ENCODE data around the gene HSD11B1.

HSD11B1 gene

DNA sequence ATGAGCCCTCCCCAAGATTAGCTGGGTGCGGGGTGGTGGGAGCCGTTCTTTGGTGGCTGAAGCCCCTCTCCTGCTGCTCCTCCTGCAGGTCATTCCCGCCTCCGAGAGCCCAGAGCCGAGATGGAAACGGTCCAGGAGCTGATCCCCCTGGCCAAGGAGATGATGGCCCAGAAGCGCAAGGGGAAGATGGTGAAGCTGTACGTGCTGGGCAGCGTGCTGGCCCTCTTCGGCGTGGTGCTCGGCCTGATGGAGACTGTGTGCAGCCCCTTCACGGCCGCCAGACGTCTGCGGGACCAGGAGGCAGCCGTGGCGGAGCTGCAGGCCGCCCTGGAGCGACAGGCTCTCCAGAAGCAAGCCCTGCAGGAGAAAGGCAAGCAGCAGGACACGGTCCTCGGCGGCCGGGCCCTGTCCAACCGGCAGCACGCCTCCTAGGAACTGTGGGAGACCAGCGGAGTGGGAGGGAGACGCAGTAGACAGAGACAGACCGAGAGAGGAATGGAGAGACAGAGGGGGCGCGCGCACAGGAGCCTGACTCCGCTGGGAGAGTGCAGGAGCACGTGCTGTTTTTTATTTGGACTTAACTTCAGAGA is 29.0 kb upstream of the HSD11B1 start:
- TF ChIP-seq TAF1 (IDR thresholded peaks at IDR 0.05; ENCODE audit: borderline replicate concordance, insufficient read depth, low read length), result no peak
- no peak for TF ChIP-seq SIN3A (IDR thresholded peaks at IDR 0.05; ENCODE audit: borderline replicate concordance, insufficient read depth, low read length)
- TF ChIP-seq, protein P1, sequence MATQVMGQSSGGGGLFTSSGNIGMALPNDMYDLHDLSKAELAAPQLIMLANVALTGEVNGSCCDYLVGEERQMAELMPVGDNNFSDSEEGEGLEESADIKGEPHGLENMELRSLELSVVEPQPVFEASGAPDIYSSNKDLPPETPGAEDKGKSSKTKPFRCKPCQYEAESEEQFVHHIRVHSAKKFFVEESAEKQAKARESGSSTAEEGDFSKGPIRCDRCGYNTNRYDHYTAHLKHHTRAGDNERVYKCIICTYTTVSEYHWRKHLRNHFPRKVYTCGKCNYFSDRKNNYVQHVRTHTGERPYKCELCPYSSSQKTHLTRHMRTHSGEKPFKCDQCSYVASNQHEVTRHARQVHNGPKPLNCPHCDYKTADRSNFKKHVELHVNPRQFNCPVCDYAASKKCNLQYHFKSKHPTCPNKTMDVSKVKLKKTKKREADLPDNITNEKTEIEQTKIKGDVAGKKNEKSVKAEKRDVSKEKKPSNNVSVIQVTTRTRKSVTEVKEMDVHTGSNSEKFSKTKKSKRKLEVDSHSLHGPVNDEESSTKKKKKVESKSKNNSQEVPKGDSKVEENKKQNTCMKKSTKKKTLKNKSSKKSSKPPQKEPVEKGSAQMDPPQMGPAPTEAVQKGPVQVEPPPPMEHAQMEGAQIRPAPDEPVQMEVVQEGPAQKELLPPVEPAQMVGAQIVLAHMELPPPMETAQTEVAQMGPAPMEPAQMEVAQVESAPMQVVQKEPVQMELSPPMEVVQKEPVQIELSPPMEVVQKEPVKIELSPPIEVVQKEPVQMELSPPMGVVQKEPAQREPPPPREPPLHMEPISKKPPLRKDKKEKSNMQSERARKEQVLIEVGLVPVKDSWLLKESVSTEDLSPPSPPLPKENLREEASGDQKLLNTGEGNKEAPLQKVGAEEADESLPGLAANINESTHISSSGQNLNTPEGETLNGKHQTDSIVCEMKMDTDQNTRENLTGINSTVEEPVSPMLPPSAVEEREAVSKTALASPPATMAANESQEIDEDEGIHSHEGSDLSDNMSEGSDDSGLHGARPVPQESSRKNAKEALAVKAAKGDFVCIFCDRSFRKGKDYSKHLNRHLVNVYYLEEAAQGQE (IDR thresholded peaks at IDR 0.05; ENCODE audit: insufficient read depth in 1 of 2, low read depth in 2 of 2, low read length in 2 of 2), result no peak

DNA sequence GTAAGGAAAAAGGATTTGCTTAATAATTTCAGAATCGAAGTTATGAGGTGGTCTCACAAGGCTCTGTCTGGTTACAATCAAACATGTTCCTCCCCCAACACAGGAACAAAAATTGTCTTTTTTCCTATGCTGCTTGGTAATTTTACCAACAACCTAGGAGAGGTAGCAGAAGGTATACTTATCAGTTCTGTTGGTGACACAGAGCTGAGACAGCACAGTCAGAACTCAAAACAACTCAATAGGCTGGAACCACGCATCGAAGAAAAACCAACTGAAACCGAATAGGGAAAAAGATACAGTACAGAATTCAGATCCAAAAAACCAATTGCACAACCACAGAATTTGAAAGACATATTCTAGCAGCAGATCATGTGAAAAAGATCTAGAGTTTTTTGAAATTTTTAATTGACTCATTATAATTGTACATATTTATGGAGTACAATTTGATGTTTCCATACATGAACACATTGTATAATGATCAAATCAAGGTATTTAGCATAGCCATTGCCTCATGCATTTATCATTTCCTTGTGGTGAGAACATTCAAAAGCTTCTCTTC is 25.6 kb upstream of the HSD11B1 start:
- TF ChIP-seq TAF1 (IDR thresholded peaks at IDR 0.05; ENCODE audit: borderline replicate concordance, insufficient read depth, low read length) (no peak), POLR2AphosphoS5 (IDR thresholded peaks at IDR 0.05; ENCODE audit: low read depth, low read length) (no peak), FOXP2 (optimal IDR thresholded peaks at IDR 0.05; ENCODE audit: borderline replicate concordance, extremely low read depth, extremely low read length, insufficient read depth) (no peak), SIN3A (IDR thresholded peaks at IDR 0.05; ENCODE audit: borderline replicate concordance, insufficient read depth, low read length) (no peak)
- TF ChIP-seq, protein P1 (IDR thresholded peaks at IDR 0.05; ENCODE audit: insufficient read depth in 1 of 2, low read depth in 2 of 2, low read length in 2 of 2), result no peak

DNA sequence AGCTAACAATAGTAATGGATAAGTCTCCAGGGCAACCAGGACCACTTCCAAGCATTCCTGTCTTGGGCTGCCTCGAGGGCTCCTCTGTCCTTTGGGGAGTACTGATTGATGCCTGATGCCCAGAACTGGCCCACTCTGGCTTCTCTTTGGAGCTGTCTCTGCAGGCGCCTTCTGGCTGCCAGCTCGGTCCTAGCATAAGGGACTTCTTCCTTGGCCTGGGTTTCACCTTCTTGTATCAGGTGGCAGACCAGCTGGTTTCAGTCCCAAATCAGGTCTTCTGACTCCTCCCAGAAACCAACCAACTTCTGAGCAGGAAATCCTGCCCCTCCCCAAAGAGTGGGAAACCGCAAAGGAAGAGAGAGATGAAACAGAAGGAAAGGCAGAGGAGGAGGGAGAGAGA is 18.8 kb upstream of the HSD11B1 start:
- TF ChIP-seq FOXP2 (optimal IDR thresholded peaks at IDR 0.05; ENCODE audit: borderline replicate concordance, extremely low read depth, extremely low read length, insufficient read depth), result no peak
- TF ChIP-seq, protein P1 (IDR thresholded peaks at IDR 0.05; ENCODE audit: insufficient read depth in 1 of 2, low read depth in 2 of 2, low read length in 2 of 2), result no peak
- TF ChIP-seq SIN3A (IDR thresholded peaks at IDR 0.05; ENCODE audit: borderline replicate concordance, insufficient read depth, low read length), result no peak
- TF ChIP-seq POLR2AphosphoS5 (IDR thresholded peaks at IDR 0.05; ENCODE audit: low read depth, low read length), result no peak
- TF ChIP-seq TAF1 (IDR thresholded peaks at IDR 0.05; ENCODE audit: borderline replicate concordance, insufficient read depth, low read length), result no peak

DNA sequence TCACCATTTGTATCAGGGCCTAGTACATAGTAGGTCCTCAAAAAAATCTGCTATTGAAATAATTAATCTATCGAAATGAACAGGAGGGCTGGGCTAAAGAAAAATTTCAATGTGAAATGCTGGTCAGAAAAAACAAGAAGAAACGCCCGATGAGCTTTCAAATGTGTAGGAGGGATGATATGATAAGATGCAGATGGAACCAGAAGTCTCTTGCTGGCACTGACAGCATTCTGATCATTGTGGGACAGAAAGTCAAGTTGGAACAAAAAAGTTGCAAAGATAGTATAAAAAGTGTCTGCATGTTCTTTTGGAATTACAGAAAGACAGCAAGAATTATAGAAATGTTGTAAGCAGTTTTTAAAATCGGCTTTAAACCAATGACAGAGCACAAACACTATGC is 18.3 kb upstream of the HSD11B1 start:
- TF ChIP-seq SIN3A (IDR thresholded peaks at IDR 0.05; ENCODE audit: borderline replicate concordance, insufficient read depth, low read length) (no peak), FOXP2 (optimal IDR thresholded peaks at IDR 0.05; ENCODE audit: borderline replicate concordance, extremely low read depth, extremely low read length, insufficient read depth) (no peak), TAF1 (IDR thresholded peaks at IDR 0.05; ENCODE audit: borderline replicate concordance, insufficient read depth, low read length) (no peak), POLR2AphosphoS5 (IDR thresholded peaks at IDR 0.05; ENCODE audit: low read depth, low read length) (no peak)
- TF ChIP-seq, protein P1 (IDR thresholded peaks at IDR 0.05; ENCODE audit: insufficient read depth in 1 of 2, low read depth in 2 of 2, low read length in 2 of 2), result no peak
